GM10266 (cell line): ENCODE results near the gene AZI2.

ENCODE experiments used
- DNase-seq: peaks from one replicate; pipeline ENCODE4 v3.0.0; 2012; ENCODE audit errors: extremely low spot score
- CTCF ChIP-seq: IDR thresholded peaks from 2 replicates; pipeline ENCODE4 v1.5.1; 2012; ENCODE audit warnings: mild to moderate bottlenecking, low read depth; ENCODE audit not compliant: control insufficient read depth, insufficient read depth; ENCODE audit errors: missing control alignments

Gene AZI2

GRCh38 chr3:28308196-28308595, 40.4 kb downstream of the AZI2 start:
- no peak for TF ChIP-seq CTCF
- DNase-seq: no peak

- DNase-seq: no peak
- TF ChIP-seq CTCF: no peak
These were observed 46.9 kb downstream of the AZI2 start for GRCh38 chr3:28301688-28302087.

GRCh38 chr3:28300345-28300962, 48.2 kb downstream of the AZI2 start:
- TF ChIP-seq CTCF: no peak
- DNase-seq: no peak

GRCh38 chr3:28299705-28300104, 48.9 kb downstream of the AZI2 start:
- DNase-seq: no peak
- TF ChIP-seq CTCF: no peak

- DNase-seq: no peak
- no peak for TF ChIP-seq CTCF
These were observed 52.6 kb downstream of the AZI2 start for GRCh38 chr3:28295898-28296490.

GRCh38 chr3:28294667-28295413, 53.8 kb downstream of the AZI2 start:
- DNase-seq: no peak
- no peak for TF ChIP-seq CTCF

- DNase-seq: no peak
- TF ChIP-seq CTCF: no peak
These were observed 56.0 kb downstream of the AZI2 start for GRCh38 chr3:28292622-28293021.
